HEK293 (cell line): ENCODE results near the gene CAMK2B.

ENCODE experiments used
- FEZF1 ChIP-seq: fragments of 450-650 bp; formaldehyde crosslinking; IDR thresholded peaks from 2 replicates; pipeline ENCODE4 v1.5.1; 2016; ENCODE audit warnings: missing biosample characterization, missing genetic modification characterization
- KLF16 ChIP-seq: fragments of 450-650 bp; formaldehyde crosslinking; IDR thresholded peaks from 2 replicates; pipeline ENCODE4 v1.5.1; 2017; ENCODE audit warnings: missing biosample characterization, missing genetic modification characterization
- SALL2 ChIP-seq: fragments of 450-650 bp; formaldehyde crosslinking; IDR thresholded peaks from 2 replicates; pipeline ENCODE4 v1.5.0; 2017; ENCODE audit warnings: missing biosample characterization, mild to moderate bottlenecking, missing genetic modification characterization, borderline replicate concordance
- ZBTB7A ChIP-seq: fragments of 450-650 bp; formaldehyde crosslinking; IDR thresholded peaks from 2 replicates; pipeline ENCODE4 v1.5.1; 2016; ENCODE audit warnings: low read depth, missing biosample characterization, missing genetic modification characterization
- ZBTB8A ChIP-seq: fragments of 450-650 bp; formaldehyde crosslinking; IDR thresholded peaks from 2 replicates; pipeline ENCODE4 v1.5.1; 2016; ENCODE audit warnings: missing biosample characterization, missing genetic modification characterization
- ZFHX2 ChIP-seq: fragments of 450-650 bp; formaldehyde crosslinking; conservative IDR thresholded peaks from 2 replicates; pipeline ENCODE4 v1.5.1; 2016; ENCODE audit warnings: missing biosample characterization, missing genetic modification characterization
- ZFP69B ChIP-seq: fragments of 450-650 bp; formaldehyde crosslinking; IDR thresholded peaks from 2 replicates; pipeline ENCODE4 v1.5.1; 2016; ENCODE audit warnings: missing biosample characterization, missing genetic modification characterization
- ZIC2 ChIP-seq: fragments of 450-650 bp; formaldehyde crosslinking; IDR thresholded peaks from 2 replicates; pipeline ENCODE4 v1.5.1; 2016; ENCODE audit warnings: missing biosample characterization, missing genetic modification characterization
- ZNF19 ChIP-seq: fragments of 450-650 bp; formaldehyde crosslinking; IDR thresholded peaks from 2 replicates; pipeline ENCODE4; 2016; ENCODE audit warnings: missing biosample characterization, missing genetic modification characterization, low read depth
- ZNF202 ChIP-seq: fragments of 450-650 bp; formaldehyde crosslinking; IDR thresholded peaks from 2 replicates; pipeline ENCODE4 v1.5.1; 2016; ENCODE audit warnings: missing biosample characterization, missing genetic modification characterization, borderline replicate concordance
- ZNF239 ChIP-seq: fragments of 450-650 bp; formaldehyde crosslinking; IDR thresholded peaks from 2 replicates; pipeline ENCODE4 v1.5.1; 2016; ENCODE audit warnings: missing biosample characterization, missing genetic modification characterization
- ZNF292 ChIP-seq: fragments of 450-650 bp; formaldehyde crosslinking; IDR thresholded peaks from 2 replicates; pipeline ENCODE4 v1.5.1; 2016; ENCODE audit warnings: low read depth, missing biosample characterization, missing genetic modification characterization, borderline replicate concordance
- ZNF302 ChIP-seq: fragments of 450-650 bp; formaldehyde crosslinking; IDR thresholded peaks from 2 replicates; pipeline ENCODE4 v1.5.1; 2016; ENCODE audit warnings: missing biosample characterization, missing genetic modification characterization, low read depth
- ZNF426 ChIP-seq: fragments of 450-650 bp; formaldehyde crosslinking; IDR thresholded peaks from 2 replicates; pipeline ENCODE4 v1.5.1; 2017; ENCODE audit warnings: missing biosample characterization, missing genetic modification characterization, mild to moderate bottlenecking, inconsistent platforms, moderate library complexity
- ZNF510 ChIP-seq: fragments of 450-650 bp; formaldehyde crosslinking; IDR thresholded peaks from 2 replicates; pipeline ENCODE4 v1.5.1; 2018; ENCODE audit warnings: mild to moderate bottlenecking, missing genetic modification characterization, missing biosample characterization; ENCODE audit not compliant: insufficient replicate concordance
- ZNF629 ChIP-seq: fragments of 450-650 bp; formaldehyde crosslinking; IDR thresholded peaks from 2 replicates; pipeline ENCODE4 v1.5.1; 2017; ENCODE audit warnings: missing biosample characterization, missing genetic modification characterization
- ZNF658 ChIP-seq: fragments of 450-650 bp; formaldehyde crosslinking; IDR thresholded peaks from 2 replicates; pipeline ENCODE4; 2016; ENCODE audit warnings: missing biosample characterization, missing genetic modification characterization
- ZNF830 ChIP-seq: fragments of 450-650 bp; IDR thresholded peaks from 2 replicates; pipeline ENCODE4 v1.5.0; 2018; ENCODE audit warnings: missing biosample characterization, missing genetic modification characterization, low read depth, mild to moderate bottlenecking, moderate library complexity
- TF ChIP-seq, protein P1 (sequence below): fragments of 450-650 bp; formaldehyde crosslinking; IDR thresholded peaks from 2 replicates; pipeline ENCODE4 v1.5.1; 2016; ENCODE audit warnings: missing biosample characterization, missing genetic modification characterization
- TF ChIP-seq, protein P2 (sequence below): fragments of 450-650 bp; formaldehyde crosslinking; IDR thresholded peaks from 2 replicates; pipeline ENCODE4 v1.5.1; 2017; ENCODE audit warnings: missing biosample characterization, mild to moderate bottlenecking, missing genetic modification characterization, moderate library complexity
- TF ChIP-seq, protein P3 (sequence below): fragments of 450-650 bp; formaldehyde crosslinking; IDR thresholded peaks from 2 replicates; pipeline ENCODE4 v1.5.1; 2016; ENCODE audit warnings: missing biosample characterization, missing genetic modification characterization
- TF ChIP-seq, protein P4 (sequence below): fragments of 450-650 bp; formaldehyde crosslinking; IDR thresholded peaks from 2 replicates; pipeline ENCODE4 v1.5.1; 2017; ENCODE audit warnings: missing biosample characterization, missing genetic modification characterization
- TF ChIP-seq, protein P5 (sequence below): fragments of 450-650 bp; formaldehyde crosslinking; IDR thresholded peaks from 2 replicates; pipeline ENCODE4 v1.5.1; 2016; ENCODE audit warnings: missing biosample characterization, missing genetic modification characterization
- TF ChIP-seq, protein P6 (sequence below): fragments of 450-650 bp; formaldehyde crosslinking; IDR thresholded peaks from 2 replicates; pipeline ENCODE4 v1.5.1; 2016; ENCODE audit warnings: missing biosample characterization, missing genetic modification characterization
- TF ChIP-seq, protein P7 (sequence below): fragments of 450-650 bp; formaldehyde crosslinking; IDR thresholded peaks from 2 replicates; pipeline ENCODE4 v1.5.1; 2017; ENCODE audit warnings: missing biosample characterization, missing genetic modification characterization

Gene CAMK2B

DNA sequence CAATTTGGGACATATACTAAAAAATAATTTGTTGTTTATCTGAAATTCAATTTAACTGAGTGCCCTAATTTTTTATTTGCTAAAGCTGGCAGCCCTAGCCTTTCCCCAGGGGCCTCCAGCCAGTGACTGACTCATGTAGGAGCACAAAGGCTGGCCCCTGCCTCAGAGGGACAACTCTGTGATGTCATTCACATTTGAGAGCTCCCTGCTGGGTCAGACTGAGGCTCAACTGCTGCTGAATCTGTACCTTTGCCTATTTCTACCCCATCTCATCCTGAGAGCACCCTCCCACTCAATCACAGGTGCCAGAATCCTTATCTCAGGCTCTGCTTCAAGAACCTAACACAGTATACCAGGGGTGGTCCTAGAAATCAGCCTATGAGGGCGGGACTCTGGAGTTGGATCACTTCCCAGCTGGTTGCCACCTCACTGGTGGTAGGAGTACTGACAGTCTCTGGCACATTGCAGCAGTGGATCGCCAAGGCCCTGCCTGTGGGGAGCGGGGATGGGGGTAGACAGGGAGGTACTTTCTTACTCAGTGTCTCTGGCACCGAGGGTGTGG lies 147.7 kb downstream of the CAMK2B start (continued):
- TF ChIP-seq ZBTB7A (no peak), FEZF1 (tag by site-specific recombination) (peak; percentile 28; the same call in 1 of the 2 replicates), ZNF19 (tag by site-specific recombination) (no peak), ZNF426 (no peak), ZNF629 (peak; percentile 94), ZNF292 (tag by site-specific recombination) (no peak), ZNF658 (tag by site-specific recombination) (no peak), ZNF239 (tag by site-specific recombination) (no peak), ZBTB8A (tag by site-specific recombination) (peak; percentile 48), ZFHX2 (peak; percentile 68; the same call in 1 of the 2 replicates), ZIC2 (tag by site-specific recombination) (peak; percentile 82), ZNF510 (tag by site-specific recombination) (no peak), SALL2 (tag by site-specific recombination) (no peak), ZFP69B (0 out of 2 replicates have a peak, but pooled peaks have one; percentile 30), ZNF302 (tag by site-specific recombination) (no peak), ZNF830 (tag by site-specific recombination) (no peak), ZNF202 (tag by site-specific recombination) (no peak), KLF16 (tag by site-specific recombination) (no peak)
- TF ChIP-seq, protein P1, sequence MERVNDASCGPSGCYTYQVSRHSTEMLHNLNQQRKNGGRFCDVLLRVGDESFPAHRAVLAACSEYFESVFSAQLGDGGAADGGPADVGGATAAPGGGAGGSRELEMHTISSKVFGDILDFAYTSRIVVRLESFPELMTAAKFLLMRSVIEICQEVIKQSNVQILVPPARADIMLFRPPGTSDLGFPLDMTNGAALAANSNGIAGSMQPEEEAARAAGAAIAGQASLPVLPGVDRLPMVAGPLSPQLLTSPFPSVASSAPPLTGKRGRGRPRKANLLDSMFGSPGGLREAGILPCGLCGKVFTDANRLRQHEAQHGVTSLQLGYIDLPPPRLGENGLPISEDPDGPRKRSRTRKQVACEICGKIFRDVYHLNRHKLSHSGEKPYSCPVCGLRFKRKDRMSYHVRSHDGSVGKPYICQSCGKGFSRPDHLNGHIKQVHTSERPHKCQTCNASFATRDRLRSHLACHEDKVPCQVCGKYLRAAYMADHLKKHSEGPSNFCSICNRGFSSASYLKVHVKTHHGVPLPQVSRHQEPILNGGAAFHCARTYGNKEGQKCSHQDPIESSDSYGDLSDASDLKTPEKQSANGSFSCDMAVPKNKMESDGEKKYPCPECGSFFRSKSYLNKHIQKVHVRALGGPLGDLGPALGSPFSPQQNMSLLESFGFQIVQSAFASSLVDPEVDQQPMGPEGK, result peak; percentile 47; the same call in 1 of the 2 replicates
- TF ChIP-seq, protein P2, sequence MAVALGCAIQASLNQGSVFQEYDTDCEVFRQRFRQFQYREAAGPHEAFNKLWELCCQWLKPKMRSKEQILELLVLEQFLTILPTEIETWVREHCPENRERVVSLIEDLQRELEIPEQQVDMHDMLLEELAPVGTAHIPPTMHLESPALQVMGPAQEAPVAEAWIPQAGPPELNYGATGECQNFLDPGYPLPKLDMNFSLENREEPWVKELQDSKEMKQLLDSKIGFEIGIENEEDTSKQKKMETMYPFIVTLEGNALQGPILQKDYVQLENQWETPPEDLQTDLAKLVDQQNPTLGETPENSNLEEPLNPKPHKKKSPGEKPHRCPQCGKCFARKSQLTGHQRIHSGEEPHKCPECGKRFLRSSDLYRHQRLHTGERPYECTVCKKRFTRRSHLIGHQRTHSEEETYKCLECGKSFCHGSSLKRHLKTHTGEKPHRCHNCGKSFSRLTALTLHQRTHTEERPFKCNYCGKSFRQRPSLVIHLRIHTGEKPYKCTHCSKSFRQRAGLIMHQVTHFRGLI, result no peak; the same call in 1 of the 2 replicates
- TF ChIP-seq, protein P3, sequence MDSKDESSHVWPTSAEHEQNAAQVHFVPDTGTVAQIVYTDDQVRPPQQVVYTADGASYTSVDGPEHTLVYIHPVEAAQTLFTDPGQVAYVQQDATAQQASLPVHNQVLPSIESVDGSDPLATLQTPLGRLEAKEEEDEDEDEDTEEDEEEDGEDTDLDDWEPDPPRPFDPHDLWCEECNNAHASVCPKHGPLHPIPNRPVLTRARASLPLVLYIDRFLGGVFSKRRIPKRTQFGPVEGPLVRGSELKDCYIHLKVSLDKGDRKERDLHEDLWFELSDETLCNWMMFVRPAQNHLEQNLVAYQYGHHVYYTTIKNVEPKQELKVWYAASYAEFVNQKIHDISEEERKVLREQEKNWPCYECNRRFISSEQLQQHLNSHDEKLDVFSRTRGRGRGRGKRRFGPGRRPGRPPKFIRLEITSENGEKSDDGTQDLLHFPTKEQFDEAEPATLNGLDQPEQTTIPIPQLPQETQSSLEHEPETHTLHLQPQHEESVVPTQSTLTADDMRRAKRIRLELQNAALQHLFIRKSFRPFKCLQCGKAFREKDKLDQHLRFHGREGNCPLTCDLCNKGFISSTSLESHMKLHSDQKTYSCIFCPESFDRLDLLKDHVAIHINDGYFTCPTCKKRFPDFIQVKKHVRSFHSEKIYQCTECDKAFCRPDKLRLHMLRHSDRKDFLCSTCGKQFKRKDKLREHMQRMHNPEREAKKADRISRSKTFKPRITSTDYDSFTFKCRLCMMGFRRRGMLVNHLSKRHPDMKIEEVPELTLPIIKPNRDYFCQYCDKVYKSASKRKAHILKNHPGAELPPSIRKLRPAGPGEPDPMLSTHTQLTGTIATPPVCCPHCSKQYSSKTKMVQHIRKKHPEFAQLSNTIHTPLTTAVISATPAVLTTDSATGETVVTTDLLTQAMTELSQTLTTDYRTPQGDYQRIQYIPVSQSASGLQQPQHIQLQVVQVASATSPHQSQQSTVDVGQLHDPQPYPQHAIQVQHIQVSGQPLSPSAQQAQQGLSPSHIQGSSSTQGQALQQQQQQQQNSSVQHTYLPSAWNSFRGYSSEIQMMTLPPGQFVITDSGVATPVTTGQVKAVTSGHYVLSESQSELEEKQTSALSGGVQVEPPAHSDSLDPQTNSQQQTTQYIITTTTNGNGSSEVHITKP (tag by site-specific recombination), result peak; percentile 71
- TF ChIP-seq, protein P4, sequence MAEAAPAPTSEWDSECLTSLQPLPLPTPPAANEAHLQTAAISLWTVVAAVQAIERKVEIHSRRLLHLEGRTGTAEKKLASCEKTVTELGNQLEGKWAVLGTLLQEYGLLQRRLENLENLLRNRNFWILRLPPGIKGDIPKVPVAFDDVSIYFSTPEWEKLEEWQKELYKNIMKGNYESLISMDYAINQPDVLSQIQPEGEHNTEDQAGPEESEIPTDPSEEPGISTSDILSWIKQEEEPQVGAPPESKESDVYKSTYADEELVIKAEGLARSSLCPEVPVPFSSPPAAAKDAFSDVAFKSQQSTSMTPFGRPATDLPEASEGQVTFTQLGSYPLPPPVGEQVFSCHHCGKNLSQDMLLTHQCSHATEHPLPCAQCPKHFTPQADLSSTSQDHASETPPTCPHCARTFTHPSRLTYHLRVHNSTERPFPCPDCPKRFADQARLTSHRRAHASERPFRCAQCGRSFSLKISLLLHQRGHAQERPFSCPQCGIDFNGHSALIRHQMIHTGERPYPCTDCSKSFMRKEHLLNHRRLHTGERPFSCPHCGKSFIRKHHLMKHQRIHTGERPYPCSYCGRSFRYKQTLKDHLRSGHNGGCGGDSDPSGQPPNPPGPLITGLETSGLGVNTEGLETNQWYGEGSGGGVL (tag by site-specific recombination), result peak; percentile 89
- TF ChIP-seq, protein P5, sequence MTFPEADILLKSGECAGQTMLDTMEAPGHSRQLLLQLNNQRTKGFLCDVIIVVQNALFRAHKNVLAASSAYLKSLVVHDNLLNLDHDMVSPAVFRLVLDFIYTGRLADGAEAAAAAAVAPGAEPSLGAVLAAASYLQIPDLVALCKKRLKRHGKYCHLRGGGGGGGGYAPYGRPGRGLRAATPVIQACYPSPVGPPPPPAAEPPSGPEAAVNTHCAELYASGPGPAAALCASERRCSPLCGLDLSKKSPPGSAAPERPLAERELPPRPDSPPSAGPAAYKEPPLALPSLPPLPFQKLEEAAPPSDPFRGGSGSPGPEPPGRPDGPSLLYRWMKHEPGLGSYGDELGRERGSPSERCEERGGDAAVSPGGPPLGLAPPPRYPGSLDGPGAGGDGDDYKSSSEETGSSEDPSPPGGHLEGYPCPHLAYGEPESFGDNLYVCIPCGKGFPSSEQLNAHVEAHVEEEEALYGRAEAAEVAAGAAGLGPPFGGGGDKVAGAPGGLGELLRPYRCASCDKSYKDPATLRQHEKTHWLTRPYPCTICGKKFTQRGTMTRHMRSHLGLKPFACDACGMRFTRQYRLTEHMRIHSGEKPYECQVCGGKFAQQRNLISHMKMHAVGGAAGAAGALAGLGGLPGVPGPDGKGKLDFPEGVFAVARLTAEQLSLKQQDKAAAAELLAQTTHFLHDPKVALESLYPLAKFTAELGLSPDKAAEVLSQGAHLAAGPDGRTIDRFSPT (tag by site-specific recombination), result 0 out of 2 replicates have a peak, but pooled peaks have one; percentile 17
- TF ChIP-seq, protein P6, sequence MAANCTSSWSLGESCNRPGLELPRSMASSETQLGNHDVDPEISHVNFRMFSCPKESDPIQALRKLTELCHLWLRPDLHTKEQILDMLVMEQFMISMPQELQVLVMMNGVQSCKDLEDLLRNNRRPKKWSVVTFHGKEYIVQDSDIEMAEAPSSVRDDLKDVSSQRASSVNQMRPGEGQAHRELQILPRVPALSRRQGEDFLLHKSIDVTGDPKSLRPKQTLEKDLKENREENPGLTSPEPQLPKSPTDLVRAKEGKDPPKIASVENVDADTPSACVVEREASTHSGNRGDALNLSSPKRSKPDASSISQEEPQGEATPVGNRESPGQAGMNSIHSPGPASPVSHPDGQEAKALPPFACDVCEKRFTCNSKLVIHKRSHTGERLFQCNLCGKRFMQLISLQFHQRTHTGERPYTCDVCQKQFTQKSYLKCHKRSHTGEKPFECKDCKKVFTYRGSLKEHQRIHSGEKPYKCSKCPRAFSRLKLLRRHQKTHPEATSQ (tag by site-specific recombination), result no peak
- TF ChIP-seq, protein P7, sequence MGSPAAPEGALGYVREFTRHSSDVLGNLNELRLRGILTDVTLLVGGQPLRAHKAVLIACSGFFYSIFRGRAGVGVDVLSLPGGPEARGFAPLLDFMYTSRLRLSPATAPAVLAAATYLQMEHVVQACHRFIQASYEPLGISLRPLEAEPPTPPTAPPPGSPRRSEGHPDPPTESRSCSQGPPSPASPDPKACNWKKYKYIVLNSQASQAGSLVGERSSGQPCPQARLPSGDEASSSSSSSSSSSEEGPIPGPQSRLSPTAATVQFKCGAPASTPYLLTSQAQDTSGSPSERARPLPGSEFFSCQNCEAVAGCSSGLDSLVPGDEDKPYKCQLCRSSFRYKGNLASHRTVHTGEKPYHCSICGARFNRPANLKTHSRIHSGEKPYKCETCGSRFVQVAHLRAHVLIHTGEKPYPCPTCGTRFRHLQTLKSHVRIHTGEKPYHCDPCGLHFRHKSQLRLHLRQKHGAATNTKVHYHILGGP (tag by site-specific recombination), result no peak
